Heart left ventricle (tissue), 16 donors: ENCODE data around the gene TMEM39B. TPM values are rescaled to one million over a fixed set of nuclear protein-coding genes. Genes with fewer than 3 reads are reported as not detected.
"Not testable (repeated sequence)": the region's sequence is repeated elsewhere in the genome, so short reads cannot be mapped to it uniquely, and the experiment has no call there.

Experiments
- ATAC-seq, 4 donors: fragments of 200-7000 bp; cut with Tn5 transposase; one replicate each; pipeline ENCODE4 v1.9.1; 2020 to 2022; ENCODE audit warnings: moderate library complexity in 4 of 4, mild to moderate bottlenecking in 3 of 4, moderate number of reproducible peaks in 1 of 4
- DNase-seq, 5 donors: peaks; one replicate each; pipeline ENCODE4 v3.0.0-alpha.2; 2020
- H3K27ac ChIP-seq, 12 donors: fragments of 200-600 bp; sonication (generic) in 4 of 12; one replicate each; pipeline versions ENCODE4 v1.5.0 to v1.8.0; 2016 to 2022; ENCODE audit warnings: mild to moderate bottlenecking in 2 of 12
- H3K27me3 ChIP-seq, 9 donors: fragments of 200-600 bp; sonication (generic) in 2 of 9; one replicate each; pipeline versions ENCODE4 v1.5.1 to v1.8.0; 2016 to 2022; ENCODE audit warnings: mild to moderate bottlenecking in 3 of 9
- H3K36me3 ChIP-seq, 9 donors: fragments of 200-600 bp; sonication (generic) in 2 of 9; one replicate each; pipeline versions ENCODE4 v1.5.0 to v1.8.0; 2018 to 2022; ENCODE audit warnings: mild to moderate bottlenecking in 2 of 9
- H3K4me1 ChIP-seq, 12 donors: fragments of 200-600 bp; sonication (generic) in 4 of 12; one replicate each; pipeline versions ENCODE4 v1.5.0 to v1.8.0; 2016 to 2022; ENCODE audit warnings: mild to moderate bottlenecking in 3 of 12
- H3K4me3 ChIP-seq, 12 donors: fragments of 200-600 bp; sonication (generic) in 4 of 12; one replicate each; pipeline versions ENCODE4 v1.5.0 to v1.8.0; 2017 to 2022; ENCODE audit warnings: mild to moderate bottlenecking in 9 of 12, moderate library complexity in 4 of 12
- H3K9me3 ChIP-seq, 12 donors: fragments of 200-600 bp; sonication (generic) in 4 of 12; one replicate each; pipeline versions ENCODE4 v1.5.0 to v1.8.0; 2016 to 2022; ENCODE audit warnings: mild to moderate bottlenecking in 1 of 12
- POLR2A ChIP-seq, 2 donors: fragments of 450-650 bp; IDR thresholded peaks; one replicate each; pipeline ENCODE4 v1.6.1; 2017; ENCODE audit warnings: antibody characterized with exemption in 2 of 2, mild to moderate bottlenecking in 2 of 2, moderate library complexity in 2 of 2
- WGBS, 4 donors: extraction: QIAGEN DNeasy Blood & Tissue Kit in 2 of 4; methylation state at CpG; one replicate each; pipeline versions ENCODE4 v1.1.5 to v1.1.7; 2013 to 2018; 5-methylcytosine and 5-hydroxymethylcytosine counted together
- intact Hi-C, 10 donors: fragments of 100-400 bp; cut with DNase I; formaldehyde crosslinking; loops; one replicate each; pipeline versions ENCODE4 v1.11.1 to v1.14.2; 2022
- polyA plus RNA-seq, 2 donors: library from polyadenylated mRNA; stranded (reverse); fragments of 200-250 nt; gene quantifications; one replicate each; pipeline ENCODE4 v1.2.3, GENCODE V29; 2013
- total RNA-seq, 9 donors: library from RNA; depleted of rRNA in 2 of 9; stranded (reverse); fragments of >200 nt in 2 of 9; fragmentation: NEBNext Ultra II Directional in 3 of 9; extraction: Animal tissue kit (Norgen Biotek cat#: 25700) in 3 of 9; gene quantifications; one replicate each; pipeline versions ENCODE4 v1.1.0 to v1.2.4, GENCODE V29; 2016 to 2023
- TF ChIP-seq, protein P1 (sequence below), 12 donors: fragments of 200-600 bp; sonication (generic) in 4 of 12; IDR thresholded peaks; one replicate each; pipeline versions ENCODE4 v1.5.0 to v1.8.0; 2018 to 2022; ENCODE audit warnings: antibody characterized with exemption in 12 of 12, mild to moderate bottlenecking in 5 of 12
- donor health status: ischemic (EF 13 %, LVEDD 7.1; RV severe dilation, severe dysfunction).
- donor health status: healthy with polysubstance abuse.
- donor health status: DM: no; HTN: yes; CAD: no.
- donor health status: DM: no; HTN: no; CAD: no.
- donor health status: ischemic (EF 25% LVEDD 6.9; RV normal size, moderate dysfunction).
- donor health status: ischemic (EF 25% LVEDD 5.7; RV mildly dilated, moderate dysfunction).
- donor health status: healthy.
- donor health status: DM: yes; HTN: yes; CAD: no.
- donor health status: ischemic (EF 35%, LVEDD 5.7; RV mildly dilated, moderate dysfunction).
- donor health status: nonischemic (EF 11% LVEDD 7.7; RV severe dilation, severe dysfunction).
- donor health status: DM: yes; HTN: yes; CAD: no.
- donor health status: PGD.
- donor health status: ischemic (EF 29% LVEDD 5.4; RV normal size, mild dysfunction).
- donor health status: nonischemic (EF 23%, LVEDD 6.1; RV moderate dilation, normal function).

TMEM39B gene
- total and polyA plus RNA-seq, 11 donors = 2.7 to 15.1 (median 6.3) TPM

DNA sequence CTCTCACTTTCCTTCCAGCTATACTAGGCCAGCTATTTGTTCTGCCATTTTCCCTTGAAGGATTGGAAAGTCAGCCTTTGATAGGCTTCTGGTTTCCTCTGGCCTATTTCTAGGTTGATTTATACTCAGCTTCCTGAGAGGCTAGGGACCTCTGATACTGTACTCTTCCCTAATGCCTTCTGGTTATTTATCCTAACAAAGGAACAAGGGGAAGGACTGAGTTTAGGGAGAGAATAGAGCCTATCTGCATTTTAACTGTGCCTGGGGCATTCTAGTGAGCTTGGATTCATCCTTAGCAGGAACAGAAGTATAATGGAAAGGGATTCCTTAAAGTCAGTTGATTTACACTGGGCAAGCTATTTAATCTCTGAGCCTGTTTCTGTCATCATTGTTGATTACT, 11.8 kb upstream of the TMEM39B start:
- no peak overlapping the region for H3K4me3 ChIP-seq
- H3K9me3 ChIP-seq = no peaks in the 10 kb centered on the region
- H3K36me3 ChIP-seq = peaks cover 0 to 58% (median 43%) of the 10 kb centered on the region in 9 donors
- no peak for DNase-seq
- no peak overlapping the region for H3K27ac ChIP-seq
- no peak for ATAC-seq
- TF ChIP-seq POLR2A (IDR thresholded peaks at IDR 0.05) = no peak
- TF ChIP-seq, protein P1, sequence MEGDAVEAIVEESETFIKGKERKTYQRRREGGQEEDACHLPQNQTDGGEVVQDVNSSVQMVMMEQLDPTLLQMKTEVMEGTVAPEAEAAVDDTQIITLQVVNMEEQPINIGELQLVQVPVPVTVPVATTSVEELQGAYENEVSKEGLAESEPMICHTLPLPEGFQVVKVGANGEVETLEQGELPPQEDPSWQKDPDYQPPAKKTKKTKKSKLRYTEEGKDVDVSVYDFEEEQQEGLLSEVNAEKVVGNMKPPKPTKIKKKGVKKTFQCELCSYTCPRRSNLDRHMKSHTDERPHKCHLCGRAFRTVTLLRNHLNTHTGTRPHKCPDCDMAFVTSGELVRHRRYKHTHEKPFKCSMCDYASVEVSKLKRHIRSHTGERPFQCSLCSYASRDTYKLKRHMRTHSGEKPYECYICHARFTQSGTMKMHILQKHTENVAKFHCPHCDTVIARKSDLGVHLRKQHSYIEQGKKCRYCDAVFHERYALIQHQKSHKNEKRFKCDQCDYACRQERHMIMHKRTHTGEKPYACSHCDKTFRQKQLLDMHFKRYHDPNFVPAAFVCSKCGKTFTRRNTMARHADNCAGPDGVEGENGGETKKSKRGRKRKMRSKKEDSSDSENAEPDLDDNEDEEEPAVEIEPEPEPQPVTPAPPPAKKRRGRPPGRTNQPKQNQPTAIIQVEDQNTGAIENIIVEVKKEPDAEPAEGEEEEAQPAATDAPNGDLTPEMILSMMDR (IDR thresholded peaks at IDR 0.05) = no peak
- H3K27me3 ChIP-seq = no peaks in the 10 kb centered on the region
- peaks cover 0 to 15% (median 11%) of the 10 kb centered on the region in 12 donors for H3K4me1 ChIP-seq
- intact Hi-C loops = loop anchor here in 5 of 10 donors (5.0 to 10.0 kb wide), 5 partner anchors 56 to 396 kb away; partner anchors contain the start of gene SPOCD1 (in 1 of the 5)

DNA sequence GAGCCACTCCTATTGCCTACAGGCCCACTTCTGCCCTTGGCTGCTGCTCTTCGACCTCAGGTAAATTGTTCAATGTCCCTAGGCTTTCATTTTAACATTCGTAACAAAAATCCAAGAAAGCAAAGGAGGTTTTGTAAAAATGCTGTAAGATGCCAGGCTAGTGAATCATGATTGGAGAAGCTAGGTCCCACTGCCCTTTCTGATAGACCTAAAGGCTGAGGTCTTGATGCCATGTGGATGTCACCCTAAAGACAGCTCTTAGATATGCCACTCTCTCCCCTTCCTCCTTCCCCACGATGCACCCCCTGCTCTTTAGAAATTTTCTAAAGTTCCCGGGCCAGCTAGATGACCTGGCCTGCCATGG, 9.9 kb upstream of the TMEM39B start:
- intact Hi-C loops = loop anchor here in 5 of 10 donors (5.0 to 10.0 kb wide), 5 partner anchors 58 to 398 kb away; partner anchors contain the start of gene SPOCD1 (in 1 of the 5)
- H3K27ac ChIP-seq = peak overlapping the region in 9 of 12 donors; percentile 3 to 54 (median 42)
- TF ChIP-seq POLR2A (IDR thresholded peaks at IDR 0.05) = no peak
- TF ChIP-seq, protein P1 (IDR thresholded peaks at IDR 0.05) = no peak
- ATAC-seq (no peak), DNase-seq (no peak)
- H3K9me3 ChIP-seq = no peaks in the 10 kb centered on the region
- no peaks in the 10 kb centered on the region for H3K27me3 ChIP-seq
- WGBS, 4 donors = 68 to 84% (median 76%) methylated on average over 4 of the region's 4 CpGs
- no peak overlapping the region for H3K4me3 ChIP-seq
- H3K36me3 ChIP-seq = peaks cover 0 to 50% (median 32%) of the 10 kb centered on the region in 9 donors
- peaks cover 0 to 28% (median 23%) of the 10 kb centered on the region in 12 donors for H3K4me1 ChIP-seq

DNA sequence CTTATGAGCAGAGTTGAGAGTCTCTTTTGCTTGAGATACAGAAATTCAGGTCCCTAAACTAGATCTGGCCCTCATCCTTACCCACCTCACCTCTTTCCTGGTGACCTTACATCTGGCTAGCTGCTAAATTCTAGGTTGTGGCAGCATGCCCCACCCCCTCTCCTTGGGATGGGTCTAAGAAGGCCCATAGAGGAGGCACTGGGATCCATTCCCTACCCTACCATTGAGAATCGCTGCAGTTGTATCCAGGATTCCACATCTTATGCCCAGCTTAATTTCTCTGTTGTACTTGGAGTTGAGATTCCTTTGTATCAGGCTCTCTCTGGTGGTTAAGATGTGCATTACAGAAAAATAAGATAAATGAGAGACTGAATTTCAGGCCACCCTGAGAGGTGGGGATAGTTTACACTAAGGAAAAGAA, 9.5 kb upstream of the TMEM39B start:
- ATAC-seq (peak; percentile 22 to 67 (median 40)), DNase-seq (no peak)
- WGBS, 4 donors = 0 to 37% (median 25%) methylated on average over 1 of the region's 1 CpG
- H3K4me3 ChIP-seq = no peak overlapping the region
- intact Hi-C loops = loop anchor here in 5 of 10 donors (5.0 to 10.0 kb wide), 5 partner anchors 58 to 398 kb away; partner anchors contain the start of gene SPOCD1 (in 1 of the 5)
- H3K9me3 ChIP-seq = no peaks in the 10 kb centered on the region
- H3K4me1 ChIP-seq = peaks cover 0 to 28% (median 23%) of the 10 kb centered on the region in 12 donors
- H3K27ac ChIP-seq = peak overlapping the region in 7 of 12 donors; percentile 3 to 54 (median 44)
- H3K27me3 ChIP-seq = no peaks in the 10 kb centered on the region
- peaks cover 0 to 46% (median 28%) of the 10 kb centered on the region in 9 donors for H3K36me3 ChIP-seq
- no peak for TF ChIP-seq POLR2A (IDR thresholded peaks at IDR 0.05)
- TF ChIP-seq, protein P1 (IDR thresholded peaks at IDR 0.05) = peak; percentile 37 to 69 (median 58)

DNA sequence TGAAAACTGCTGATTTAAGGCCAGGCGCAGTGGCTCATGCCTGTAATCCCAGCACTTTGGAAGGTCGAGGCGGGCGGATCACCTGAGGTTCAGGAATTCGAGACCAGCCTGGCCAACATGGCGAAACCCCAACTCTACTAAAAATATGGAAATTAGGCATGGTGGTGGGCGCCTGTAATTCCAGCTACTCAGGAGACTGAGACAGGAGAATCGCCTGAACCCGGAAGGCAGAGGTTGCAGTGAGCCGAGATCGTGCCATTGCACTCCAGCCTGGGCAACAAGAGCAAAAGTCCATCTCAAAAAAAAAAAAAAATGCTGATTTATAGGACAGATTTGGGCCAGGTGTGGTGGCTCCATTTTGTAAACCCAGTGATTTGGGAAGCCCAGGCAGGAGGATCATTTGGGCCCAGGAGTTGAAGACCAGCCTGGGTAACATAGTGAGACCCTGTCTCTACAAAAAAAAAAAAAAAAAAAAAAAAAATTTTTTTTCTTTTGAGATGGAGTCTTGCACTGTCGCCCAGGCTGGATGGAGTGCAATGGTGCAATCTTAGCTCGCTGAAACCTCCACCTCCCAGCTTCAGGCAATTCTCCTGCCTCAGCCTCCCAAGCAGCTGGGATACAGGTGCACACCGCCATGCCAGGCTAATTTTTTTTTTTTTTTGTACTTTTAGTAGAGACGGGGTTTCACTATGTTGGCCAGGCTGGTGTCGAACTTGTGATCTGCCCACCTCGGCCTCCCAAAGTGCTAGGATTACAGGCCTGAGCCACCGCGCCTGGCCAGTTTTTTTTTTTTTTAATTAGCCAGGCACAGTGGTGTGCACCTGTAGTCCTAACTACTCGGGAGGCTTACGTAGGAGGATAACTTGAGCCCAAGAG, 6.9 kb upstream of the TMEM39B start:
- WGBS, 4 donors = 71 to 77% (median 74%) methylated on average over 21 of the region's 21 CpGs
- peaks cover 0 to 40% (median 23%) of the 10 kb centered on the region in 12 donors for H3K4me1 ChIP-seq
- not testable (repeated sequence) for DNase-seq, H3K9me3 ChIP-seq, H3K27me3 ChIP-seq, H3K4me3 ChIP-seq, ATAC-seq
- intact Hi-C loops = loop anchor here in 4 of 10 donors (10.0 kb wide), 4 partner anchors 61 to 401 kb away; partner anchors contain the start of gene SPOCD1 (in 1 of the 4)
- peaks cover 0 to 20% (median 7%) of the 10 kb centered on the region in 9 donors for H3K36me3 ChIP-seq
- H3K27ac ChIP-seq = peak overlapping the region in 8 of 12 donors; percentile 8 to 73 (median 31)
